OCI-LY3 (cell line): ENCODE data around the gene ABCA4.

Experiments
- EZH2phosphoT487 ChIP-seq: fragments of 200-600 bp; shearing (Covaris generic); IDR thresholded peaks from 2 replicates; pipeline ENCODE4 v1.6.1; 2018; ENCODE audit warnings: antibody characterized with exemption, mixed run types, low read depth
- TF ChIP-seq, protein P1 (sequence below): fragments of 200-600, 300-600 bp; sonication (generic); IDR thresholded peaks from 2 replicates; pipeline ENCODE4 v1.5.1; 2014; ENCODE audit warnings: antibody characterized with exemption, low read length, low read depth

DNA sequence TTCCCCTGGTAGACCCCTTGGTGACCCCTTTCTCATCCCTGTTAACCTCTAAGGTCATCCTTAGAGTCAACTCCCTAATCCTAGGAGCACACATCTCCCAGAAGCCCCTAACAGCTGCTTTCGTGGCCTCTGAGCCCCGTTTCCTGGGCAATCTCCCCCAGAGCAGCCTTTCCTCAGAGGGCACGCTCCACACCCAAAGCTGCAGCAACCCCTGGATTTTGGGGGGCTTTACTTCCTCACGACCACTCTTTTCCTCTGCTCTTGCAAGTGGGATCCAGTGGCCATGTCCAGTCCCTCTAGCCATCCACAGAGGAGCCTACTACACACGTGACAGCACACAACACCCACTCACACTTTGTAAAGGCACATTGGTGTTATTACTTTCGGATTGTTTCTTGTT is 13.8 kb downstream of the ABCA4 start:
- TF ChIP-seq, protein P1, sequence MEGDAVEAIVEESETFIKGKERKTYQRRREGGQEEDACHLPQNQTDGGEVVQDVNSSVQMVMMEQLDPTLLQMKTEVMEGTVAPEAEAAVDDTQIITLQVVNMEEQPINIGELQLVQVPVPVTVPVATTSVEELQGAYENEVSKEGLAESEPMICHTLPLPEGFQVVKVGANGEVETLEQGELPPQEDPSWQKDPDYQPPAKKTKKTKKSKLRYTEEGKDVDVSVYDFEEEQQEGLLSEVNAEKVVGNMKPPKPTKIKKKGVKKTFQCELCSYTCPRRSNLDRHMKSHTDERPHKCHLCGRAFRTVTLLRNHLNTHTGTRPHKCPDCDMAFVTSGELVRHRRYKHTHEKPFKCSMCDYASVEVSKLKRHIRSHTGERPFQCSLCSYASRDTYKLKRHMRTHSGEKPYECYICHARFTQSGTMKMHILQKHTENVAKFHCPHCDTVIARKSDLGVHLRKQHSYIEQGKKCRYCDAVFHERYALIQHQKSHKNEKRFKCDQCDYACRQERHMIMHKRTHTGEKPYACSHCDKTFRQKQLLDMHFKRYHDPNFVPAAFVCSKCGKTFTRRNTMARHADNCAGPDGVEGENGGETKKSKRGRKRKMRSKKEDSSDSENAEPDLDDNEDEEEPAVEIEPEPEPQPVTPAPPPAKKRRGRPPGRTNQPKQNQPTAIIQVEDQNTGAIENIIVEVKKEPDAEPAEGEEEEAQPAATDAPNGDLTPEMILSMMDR = no peak
- no peak for TF ChIP-seq EZH2phosphoT487
